Large intestine (tissue), 3 donors: ENCODE measurements around the gene PTTG1IP2. TPM values are rescaled to one million over a fixed set of nuclear protein-coding genes. Genes with fewer than 3 reads are reported as not detected.

Experiments used
- DNase-seq, 2 donors: peaks; one replicate each; pipeline versions ENCODE4 v3.0.0 to v3.0.0-alpha.2; 2013
- H3K27ac ChIP-seq: one replicate; pipeline ENCODE4 v1.5.1; 2013; ENCODE audit warnings: low read length
- H3K27me3 ChIP-seq: 2 replicates; pipeline ENCODE4 v1.6.1; 2013; ENCODE audit warnings: low read length; ENCODE audit not compliant: control insufficient read depth, insufficient read depth
- H3K36me3 ChIP-seq: 2 replicates; pipeline ENCODE4 v1.6.1; 2013; ENCODE audit warnings: low read length; ENCODE audit not compliant: control insufficient read depth, insufficient read depth
- H3K4me1 ChIP-seq: one replicate; pipeline ENCODE4 v1.6.1; 2013; ENCODE audit warnings: low read length; ENCODE audit not compliant: control insufficient read depth, insufficient read depth
- H3K4me3 ChIP-seq: one replicate; pipeline ENCODE4 v1.5.1; 2013; ENCODE audit warnings: low read length
- H3K9me3 ChIP-seq: one replicate; pipeline ENCODE4 v1.6.1; 2013; ENCODE audit warnings: mild to moderate bottlenecking, low read depth, low read length, moderate library complexity; ENCODE audit not compliant: control insufficient read depth
- WGBS: methylation state at CpG from one replicate; pipeline ENCODE4 v1.1.5; 2013; ENCODE audit warnings: low lambda C conversion rate; ENCODE audit not compliant: insufficient coverage; 5-methylcytosine and 5-hydroxymethylcytosine counted together
- polyA plus RNA-seq: library from polyadenylated mRNA; unstranded; fragments of 120-200 nt; gene quantifications from one replicate; pipeline ENCODE4 v1.2.1, GENCODE V29; 2013

PTTG1IP2 gene
- polyA plus RNA-seq, 1 donor = not detected

DNA sequence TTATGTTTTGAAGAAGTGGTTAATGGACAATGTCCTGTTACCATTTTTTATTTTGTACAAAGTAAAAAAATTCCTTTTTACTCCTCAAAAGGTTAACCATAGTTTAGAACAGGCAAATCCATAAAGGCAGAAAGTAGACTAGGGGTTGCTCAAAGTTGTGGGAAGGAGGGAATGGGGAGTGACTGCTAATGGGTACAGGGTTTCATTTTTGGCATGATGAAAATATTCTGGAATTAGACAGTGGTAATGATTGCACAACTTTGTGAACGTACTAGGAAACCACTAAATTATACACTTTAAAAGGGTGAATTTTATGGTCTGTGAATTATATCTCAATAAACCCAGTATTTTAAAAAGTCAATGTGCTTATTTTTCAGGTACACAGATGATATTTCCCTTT, 91.3 kb downstream of the PTTG1IP2 start:
- Histone ChIP-seq H3K9me3 (no peaks in the 10 kb centered on the region), H3K27ac (no peak overlapping the region), H3K27me3 (no peaks in the 10 kb centered on the region), H3K4me3 (no peak overlapping the region), H3K4me1 (no peaks in the 10 kb centered on the region), H3K36me3 (no peaks in the 10 kb centered on the region)
- DNase-seq = no peak
- WGBS = no CpG with 5 or more reads among the region's 1 CpG

Other genes starting within 250 kb of the PTTG1IP2 start
- 8.1 TPM for gene CFAP69, start 224.5 kb upstream of the PTTG1IP2 start, polyA plus RNA-seq
- gene FAM237B, start 148.3 kb upstream of the PTTG1IP2 start, polyA plus RNA-seq = 0.16 TPM
- gene GTPBP10, start 122.9 kb upstream of the PTTG1IP2 start, polyA plus RNA-seq = 22.7 TPM
- gene CLDN12, start 66.2 kb upstream of the PTTG1IP2 start, polyA plus RNA-seq = 41.7 TPM
- gene CDK14, start 126.7 kb downstream of the PTTG1IP2 start, polyA plus RNA-seq = 9.7 TPM